TTC549 (cell line): Measurements from ENCODE around the gene RAB33A.

Experiments
- FAIRE-seq: peaks from 2 replicates; lab custom pipeline; 2012; peaks lifted over from hg19 to GRCh38; lab: Jason Lieb, UNC

RAB33A gene

DNA sequence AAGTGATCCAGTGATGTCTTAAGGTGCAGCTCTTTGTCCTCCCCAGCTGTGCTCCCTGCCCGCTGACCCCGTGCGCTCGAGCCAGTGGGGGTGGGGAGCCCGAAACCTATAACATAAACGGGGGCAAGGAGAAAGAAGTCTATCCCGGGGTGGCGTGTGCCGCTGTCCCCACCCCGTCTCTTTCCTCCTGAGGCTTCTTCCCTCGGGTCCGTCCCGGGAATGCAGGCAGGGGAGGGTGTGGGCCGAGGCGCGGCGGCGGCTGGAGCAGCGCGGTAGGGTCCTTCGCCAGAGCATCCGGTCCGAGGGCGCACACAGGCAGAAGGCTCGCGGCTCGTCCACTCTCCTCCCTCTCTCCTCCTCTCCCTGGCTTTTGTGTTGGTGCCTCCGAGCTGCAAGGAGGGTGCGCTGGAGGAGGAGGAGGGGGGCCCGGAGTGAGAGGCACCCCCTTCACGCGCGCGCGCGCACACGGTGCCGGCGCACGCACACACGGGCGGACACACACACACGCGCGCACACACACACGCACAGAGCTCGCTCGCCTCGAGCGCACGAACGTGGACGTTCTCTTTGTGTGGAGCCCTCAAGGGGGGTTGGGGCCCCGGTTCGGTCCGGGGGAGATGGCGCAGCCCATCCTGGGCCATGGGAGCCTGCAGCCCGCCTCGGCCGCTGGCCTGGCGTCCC, at the start of gene RAB33A:
RAB33A (plus strand) TSS at position 517 of the 681 bp plus-strand sequence; CDS start at position 618, 101 bp downstream.
- no peak for FAIRE-seq

DNA sequence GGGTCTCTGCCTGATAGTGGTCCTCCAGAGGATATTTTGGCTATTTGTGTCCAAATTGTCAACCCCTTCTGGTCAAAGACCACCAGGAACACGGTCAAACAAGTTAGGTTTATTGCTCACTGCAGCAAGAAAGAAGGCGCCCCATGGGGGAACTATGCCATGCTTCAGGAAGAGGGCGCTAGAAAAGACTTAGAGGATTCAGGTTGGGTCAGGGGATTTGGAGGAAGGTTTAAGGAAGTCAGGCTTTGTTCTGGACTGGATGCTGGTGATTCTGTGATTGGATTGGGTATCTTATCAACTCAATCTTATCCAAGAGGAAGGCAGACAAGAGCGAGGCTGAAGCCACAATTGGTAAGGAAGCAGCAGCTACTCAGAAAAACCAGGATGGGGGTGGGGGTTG, 47.2 kb upstream of the RAB33A start:
- FAIRE-seq: no peak

DNA sequence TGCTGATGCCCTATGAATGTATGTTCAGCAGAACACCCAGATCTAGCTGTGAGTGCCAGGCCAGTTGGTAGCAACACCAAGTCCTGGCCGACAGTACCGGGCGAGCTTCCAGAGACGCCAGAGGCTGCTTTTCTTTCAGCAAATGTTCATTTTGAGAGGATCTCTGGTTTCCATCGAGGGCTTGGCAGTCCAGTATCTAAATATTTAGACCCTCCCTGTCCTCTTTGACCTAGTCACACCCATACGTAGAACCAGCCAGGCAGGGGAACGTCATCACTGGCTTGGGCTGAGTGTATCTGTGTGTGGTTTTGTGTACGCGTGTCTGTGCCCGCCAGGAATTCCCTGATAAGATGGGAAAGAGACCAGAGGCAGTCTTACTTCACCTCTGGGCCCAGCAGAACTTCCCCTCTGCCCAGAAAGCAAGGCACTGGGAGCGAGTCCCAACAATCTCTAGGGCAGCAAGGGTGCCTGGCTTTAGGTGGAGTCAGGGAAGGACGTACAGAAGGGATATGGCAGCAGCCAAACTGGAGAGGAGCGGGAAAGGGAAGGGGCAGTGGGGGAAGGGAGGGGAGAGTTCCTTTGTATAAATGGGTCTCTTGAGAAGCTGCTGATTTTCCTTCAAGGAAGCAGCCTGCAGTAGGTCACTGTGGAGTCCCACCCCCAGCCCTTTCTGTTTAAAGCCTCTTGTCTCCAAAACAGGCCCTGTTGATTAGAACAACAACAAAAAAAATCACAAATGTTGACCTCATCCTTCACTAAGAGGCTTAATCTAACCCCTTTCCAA, 46.5 kb upstream of the RAB33A start:
- FAIRE-seq: no peak

DNA sequence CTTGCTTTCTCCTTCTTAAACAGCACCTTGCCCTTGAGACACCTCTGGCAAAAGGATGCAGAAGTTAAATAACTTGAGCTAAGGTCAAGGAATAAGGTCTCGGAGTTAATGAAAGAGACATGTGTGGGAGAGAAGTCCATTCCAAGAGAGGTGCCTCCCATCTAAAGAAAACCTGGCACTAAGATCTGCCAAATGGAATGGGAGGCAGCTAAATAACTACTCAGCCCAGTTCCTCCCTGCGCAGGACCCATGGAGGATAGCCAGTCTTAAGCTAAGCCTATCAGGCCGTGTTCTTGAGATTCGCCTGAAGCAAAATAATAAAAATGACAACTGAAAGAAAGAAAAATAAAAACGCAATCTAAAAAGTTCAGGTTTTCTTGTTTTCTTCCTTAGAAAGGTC, 40.8 kb upstream of the RAB33A start:
- FAIRE-seq: no peak

DNA sequence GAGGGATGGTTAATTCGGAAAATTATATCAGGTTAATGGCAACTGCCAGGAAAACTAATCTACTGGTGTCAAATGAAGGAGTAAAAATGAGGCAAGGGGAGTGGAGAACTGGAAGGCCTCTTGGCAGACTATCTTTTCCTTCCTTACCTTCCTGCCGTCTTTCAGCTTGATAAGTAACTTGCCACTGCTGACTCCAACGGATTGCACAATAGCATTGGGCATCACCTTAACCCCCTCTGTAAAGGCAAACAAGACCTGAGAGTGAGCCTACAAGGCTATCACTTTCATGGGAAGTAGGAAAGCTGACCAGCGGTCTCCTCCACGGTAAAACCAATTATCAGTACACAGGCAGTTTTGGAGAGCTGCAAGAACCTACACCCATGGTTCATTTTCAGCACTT, 35.3 kb upstream of the RAB33A start:
- FAIRE-seq: no peak

DNA sequence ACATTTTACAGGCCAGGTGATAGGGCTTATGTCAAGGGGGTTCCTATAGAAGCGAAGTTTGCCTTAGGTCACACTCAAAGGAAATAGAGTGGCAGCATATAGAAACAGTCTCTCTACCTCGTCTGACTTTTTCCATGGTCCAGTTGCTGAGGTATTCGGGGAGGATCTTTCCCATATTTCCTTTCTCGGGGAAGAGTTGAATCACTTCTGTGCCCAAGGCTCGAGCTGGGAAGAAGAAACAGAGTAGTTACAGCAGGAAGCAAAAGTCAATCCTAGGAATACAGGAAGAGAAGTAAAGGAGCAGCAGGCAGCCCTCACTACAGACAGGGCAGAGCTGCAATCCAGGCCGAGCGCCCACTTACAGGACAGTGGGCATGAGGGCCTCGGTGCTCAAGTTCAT, 34.8 kb upstream of the RAB33A start:
- FAIRE-seq: no peak

DNA sequence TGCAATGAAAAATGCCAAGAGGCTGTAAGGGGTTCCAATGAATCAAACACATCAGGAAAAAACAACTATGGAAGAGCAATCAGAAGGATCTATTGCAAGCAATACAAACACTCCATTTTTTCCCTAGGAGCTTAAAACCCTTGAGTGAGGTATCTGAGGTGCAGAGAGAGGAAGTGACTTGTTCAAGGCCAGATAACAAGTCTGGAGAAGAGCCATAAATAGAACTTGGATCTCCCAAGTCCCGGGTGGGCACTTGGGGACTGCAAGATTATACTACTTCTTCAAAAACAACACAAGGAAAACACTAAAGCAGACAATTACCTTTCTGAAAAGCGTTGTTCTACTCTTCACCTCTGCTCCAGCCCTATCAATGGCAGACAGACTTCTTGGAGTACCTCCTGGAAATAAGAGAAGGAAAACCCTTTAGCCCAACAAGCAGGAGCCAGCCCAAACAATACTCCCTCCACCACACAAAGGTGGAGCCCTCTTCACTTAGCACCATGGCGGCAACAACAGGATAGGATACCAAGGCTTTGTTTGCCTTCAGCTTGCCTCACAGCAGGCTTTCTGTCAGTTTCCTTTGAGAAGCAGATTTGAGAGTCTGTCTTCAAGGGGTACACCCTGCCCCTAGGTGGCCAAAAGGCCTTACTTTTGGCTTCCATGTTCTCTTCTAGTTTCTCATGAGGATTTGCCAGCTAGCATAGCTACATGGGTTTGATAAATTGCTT, 32.1 kb upstream of the RAB33A start:
- no peak for FAIRE-seq

DNA sequence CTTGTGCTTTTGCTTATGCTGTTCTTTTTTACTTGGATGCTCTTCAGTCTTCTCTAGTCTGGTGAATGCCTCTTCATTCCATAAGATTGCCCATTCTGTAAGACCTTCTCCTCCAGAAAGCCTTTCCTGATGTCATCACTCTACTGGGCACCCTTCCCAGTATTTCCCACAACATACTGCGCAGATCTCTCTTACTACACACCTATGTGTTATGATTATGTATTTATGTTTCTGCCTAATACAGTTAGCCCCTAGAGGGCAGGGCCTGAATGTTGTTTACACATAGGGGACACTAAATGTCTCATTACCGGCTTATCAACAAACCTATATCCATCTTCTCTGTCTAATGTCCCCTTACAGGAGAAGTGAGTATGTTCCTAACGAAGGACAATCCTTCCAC, 27.3 kb upstream of the RAB33A start:
- no peak for FAIRE-seq

DNA sequence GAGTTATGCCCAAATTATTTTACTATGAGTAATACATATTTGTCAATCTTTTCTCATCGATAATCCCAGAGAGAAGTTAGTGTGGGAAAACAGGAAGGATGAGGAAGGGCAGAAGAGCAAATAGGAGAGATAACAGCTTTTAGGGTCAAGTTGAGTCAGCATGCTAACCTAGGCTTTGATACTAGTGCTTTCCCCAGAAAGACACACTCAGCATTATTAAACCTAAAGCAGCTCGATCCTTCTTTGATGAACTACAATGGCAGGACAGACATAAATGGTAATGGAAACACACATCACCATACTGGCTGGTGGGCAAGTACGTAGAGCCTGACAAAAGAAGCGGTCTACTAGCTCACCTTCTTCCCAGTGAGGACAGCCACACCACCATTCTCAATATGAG, 26.6 kb upstream of the RAB33A start:
- no peak for FAIRE-seq

DNA sequence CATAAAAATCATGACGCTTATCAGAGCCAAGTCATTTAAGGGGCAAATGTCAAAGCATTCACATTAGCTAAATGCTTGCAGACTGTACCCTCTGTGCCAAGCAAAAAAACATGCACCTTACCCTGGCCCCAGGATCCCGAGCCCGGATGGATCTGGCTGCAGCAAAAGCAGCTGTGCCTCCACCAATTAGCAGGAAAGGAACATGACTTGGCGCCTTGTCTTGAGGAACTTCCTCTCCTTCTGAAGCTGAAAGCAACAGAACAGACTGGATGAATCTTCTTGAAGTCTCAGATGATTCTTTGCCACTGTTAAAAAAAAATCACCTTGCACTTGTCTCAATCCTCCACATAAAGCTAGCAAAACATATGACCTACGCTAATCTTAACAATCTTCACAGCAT, 24.1 kb upstream of the RAB33A start:
- no peak for FAIRE-seq

DNA sequence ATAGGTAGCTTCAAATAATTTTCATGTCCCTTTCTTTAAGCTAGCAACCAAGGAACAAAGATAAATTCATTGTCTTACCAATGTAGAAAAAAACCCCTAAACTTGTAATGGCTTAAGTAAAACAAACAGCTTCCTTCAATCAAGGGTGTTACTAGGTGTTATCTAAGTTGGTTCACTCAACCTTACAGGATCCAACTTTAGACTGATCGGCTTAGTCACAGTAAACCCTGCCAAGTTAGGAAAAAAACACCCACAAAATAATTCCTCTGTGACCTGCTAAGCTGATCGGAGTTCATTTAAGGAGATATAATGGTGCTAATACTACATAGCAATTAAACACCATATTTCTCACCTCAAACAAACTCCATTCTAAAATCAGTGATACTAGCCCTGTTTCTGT, 16.2 kb upstream of the RAB33A start:
- no peak for FAIRE-seq

DNA sequence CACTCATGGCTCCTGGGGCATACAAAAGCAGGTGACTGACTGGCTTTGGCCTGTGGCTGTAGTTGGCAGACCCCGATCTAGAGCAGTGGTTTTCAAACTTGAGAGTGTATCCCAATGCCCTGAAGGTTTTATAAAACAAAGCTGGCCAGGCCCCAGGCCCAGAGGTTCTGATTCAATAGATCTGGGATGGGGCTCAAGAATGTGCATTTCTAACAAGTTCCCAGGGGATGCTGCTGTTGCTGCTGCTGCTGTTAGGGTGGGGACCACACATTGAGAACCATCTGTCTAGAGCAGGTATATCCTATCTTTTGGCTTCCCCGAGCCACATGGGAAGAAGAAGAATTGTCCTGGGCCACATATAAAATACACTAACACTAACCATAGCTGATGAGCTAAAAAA, 13.5 kb upstream of the RAB33A start:
- no peak for FAIRE-seq

DNA sequence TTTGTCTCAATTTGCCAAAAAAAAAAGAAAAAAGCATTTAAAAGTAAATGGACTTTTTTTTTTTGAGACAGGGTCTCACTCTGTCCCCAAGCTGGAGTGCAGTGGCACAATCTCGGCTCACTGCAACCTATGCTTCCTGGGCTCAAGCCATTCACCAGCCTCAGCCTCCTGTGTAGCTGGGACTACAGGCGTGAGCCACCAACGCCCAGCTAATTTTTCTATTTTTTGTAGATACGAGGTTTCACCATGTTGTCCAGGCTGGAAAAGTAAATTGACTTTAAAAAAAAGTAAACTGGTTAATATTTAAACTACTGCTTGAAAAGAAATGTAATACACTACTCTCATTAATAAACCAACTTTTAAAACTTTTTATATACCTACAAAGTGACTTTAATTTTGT, 12.0 kb upstream of the RAB33A start:
- no peak for FAIRE-seq

DNA sequence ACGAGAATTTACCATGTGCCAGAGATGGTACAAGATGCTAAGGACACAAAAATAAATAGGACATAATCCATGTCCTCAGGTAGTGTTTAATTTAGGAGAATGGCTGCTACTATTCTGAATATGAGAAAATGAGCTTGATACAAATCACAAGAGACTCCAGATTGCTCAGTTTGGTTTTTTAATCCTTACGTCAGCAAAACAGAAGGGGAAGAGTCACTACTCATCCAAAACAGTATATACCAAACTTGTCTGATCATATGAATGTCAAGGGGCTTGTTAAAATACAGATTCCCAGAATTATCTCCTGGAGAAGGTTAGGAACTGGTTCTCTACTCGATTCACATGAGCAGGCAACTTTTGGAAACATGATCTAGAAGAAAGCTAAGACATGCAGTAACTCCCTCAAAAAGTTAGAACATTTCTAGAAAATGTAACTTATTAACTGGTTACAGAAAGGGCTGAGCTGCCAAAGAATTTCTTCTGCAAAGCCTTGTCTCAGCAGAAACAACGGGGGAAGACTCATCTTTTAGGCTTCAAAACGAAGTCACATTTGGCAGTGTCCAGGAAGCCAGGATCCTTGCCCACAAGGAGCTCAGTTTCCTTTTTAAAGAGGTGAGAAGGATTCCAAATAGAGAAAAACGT, 9.5 kb upstream of the RAB33A start:
- FAIRE-seq: no peak

DNA sequence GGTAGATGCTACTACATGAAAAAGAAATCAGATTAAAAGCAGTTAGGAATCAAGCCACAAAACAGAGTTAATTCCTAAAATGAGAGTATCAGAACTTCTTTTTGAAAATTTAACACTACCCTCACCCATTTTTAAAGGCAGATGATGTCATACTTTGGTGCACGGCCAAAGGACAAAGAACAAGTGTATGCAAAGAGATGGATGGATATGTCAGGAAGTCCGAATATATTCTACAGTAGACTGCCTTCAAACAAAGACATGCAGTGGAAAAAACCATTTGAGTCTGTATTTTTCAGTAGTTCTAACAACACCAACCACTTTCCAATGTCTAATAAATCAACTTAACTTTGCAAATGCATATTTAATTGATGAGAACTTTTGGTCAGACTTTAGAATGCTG, 8.4 kb upstream of the RAB33A start:
- FAIRE-seq: no peak

DNA sequence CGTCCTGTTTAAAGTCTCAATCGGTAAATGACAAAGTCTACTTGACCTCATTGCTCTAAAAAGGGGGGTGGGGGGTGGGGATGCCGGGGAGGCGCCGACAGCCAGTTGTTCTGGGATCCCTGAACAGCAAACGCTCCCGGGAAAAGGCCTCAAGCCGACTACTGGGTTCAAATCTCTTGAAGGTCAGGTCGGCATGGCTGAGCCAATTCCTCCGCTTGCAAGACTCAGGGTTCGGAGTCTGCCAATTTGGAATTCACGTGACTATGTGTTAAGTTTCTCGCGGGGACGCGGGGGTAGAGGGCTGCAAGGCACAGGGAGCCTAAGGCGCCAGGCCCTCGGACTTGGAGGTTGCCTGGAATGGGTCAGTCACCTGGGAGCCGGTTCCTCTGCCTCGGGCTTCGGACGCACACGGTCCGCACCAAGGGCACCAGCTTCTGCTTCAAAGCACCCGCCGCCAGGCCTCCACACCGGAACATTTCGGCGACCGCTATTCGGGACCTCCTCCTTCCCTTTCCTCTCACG, 6.5 kb upstream of the RAB33A start:
- FAIRE-seq: no peak

DNA sequence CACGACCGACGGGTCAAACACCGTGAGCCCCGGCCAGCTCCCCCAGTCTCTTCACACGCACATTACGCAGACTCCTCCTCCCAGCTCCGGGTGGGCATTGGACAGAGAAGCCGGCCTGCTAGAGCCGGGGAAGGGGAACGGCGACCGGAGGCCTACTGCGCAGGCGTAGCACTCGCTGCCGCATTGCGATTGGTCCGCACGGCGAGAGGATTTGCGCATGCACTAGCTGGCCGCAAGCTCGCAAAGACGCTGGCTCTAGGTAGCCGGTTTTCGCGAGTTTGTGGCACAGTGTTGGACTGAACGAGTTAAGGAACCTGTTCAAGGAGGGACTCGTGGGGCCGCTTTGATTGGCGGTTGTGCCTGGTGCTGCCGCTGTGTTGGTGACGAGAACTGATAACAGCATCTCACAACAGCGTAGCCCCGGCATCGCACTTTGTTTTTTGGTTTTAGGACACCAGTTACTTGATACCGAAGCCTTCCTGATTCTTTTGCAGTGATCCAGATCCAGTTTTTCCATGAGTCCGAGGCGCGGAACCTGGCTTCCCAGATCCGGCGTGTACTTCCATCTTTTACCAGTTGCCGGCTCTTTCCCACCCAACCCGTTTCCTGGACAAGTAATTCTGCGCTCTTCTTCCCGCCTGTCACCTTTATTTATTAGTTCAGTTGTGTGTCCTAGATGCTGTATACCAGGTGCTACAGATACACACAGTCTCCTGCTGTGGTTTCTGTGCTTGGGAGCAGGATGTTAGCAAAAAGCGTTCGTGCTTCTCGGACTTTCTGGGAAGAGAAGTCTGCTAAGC, 5.9 kb upstream of the RAB33A start, which contains the start of gene AIFM1:
AIFM1 (minus strand) TSS at position 139 of the 800 bp plus-strand sequence. CDS start 185 bp downstream, outside the sequence.
- peak; percentile 23 for FAIRE-seq

DNA sequence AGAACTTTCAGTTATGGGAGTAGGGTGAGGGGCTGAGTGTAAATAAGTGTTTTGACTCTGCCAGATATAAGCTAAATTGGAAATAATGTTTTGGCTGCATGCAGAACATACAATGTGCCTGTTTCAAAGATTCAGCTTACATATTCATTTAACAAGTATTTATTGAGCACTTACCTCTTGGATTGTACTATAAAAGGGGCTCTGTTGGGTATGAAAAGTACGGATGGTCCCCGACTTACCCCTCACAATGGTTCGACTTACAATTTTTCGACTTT, 5.3 kb upstream of the RAB33A start:
- FAIRE-seq: no peak

DNA sequence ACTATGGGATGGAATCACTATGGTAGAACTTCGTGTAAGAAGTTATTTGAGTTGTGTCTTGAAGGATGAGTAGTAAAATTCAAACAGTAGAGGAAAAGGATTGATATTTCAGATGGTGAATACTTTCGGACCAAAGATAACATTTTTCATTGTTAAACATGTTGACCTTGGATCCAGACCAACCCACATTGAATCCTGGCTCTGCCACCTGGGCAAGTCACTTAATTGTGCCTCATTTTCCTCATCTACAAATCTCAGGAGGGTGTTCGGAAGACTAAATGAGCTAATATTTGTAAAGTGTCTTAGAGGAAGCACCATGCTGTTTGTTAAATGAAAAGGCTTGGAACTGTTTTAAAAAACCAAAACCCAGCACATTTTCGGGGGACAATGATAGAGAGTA, 4.7 kb upstream of the RAB33A start:
- no peak for FAIRE-seq

DNA sequence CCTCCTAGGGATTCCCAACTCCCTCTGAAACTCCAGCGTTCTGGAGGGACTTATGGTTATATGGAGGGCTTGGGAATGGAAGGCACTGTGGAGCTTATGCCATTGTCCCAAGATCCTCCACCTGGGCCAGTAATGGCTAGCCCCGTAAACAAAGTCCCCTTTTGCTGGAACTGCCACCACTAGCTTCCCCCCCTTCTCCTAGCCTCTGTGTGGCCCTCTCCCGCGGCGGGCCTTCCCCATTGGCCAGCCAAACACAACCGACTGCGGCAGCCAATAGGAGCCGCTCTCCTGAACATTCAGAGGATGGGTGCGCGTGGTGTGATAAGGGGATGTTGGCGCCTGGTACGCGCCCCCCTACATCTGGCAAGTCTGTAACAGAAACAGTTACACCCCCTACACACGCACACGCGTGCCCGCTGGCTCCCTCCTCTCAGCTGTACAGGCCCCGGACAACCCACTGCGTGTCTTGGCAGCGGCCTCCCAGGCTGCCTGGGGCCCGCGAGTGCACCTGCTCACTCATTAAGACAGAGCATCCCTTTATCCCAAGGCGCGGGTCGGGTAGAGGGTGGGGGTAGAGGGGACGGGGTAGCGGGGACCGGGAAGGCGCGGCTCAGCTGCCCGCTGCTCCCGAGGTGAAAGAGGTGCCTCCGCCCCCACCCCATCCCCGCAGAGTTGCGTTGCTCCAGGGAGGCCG, 863 bp upstream of the RAB33A start:
- FAIRE-seq: no peak

DNA sequence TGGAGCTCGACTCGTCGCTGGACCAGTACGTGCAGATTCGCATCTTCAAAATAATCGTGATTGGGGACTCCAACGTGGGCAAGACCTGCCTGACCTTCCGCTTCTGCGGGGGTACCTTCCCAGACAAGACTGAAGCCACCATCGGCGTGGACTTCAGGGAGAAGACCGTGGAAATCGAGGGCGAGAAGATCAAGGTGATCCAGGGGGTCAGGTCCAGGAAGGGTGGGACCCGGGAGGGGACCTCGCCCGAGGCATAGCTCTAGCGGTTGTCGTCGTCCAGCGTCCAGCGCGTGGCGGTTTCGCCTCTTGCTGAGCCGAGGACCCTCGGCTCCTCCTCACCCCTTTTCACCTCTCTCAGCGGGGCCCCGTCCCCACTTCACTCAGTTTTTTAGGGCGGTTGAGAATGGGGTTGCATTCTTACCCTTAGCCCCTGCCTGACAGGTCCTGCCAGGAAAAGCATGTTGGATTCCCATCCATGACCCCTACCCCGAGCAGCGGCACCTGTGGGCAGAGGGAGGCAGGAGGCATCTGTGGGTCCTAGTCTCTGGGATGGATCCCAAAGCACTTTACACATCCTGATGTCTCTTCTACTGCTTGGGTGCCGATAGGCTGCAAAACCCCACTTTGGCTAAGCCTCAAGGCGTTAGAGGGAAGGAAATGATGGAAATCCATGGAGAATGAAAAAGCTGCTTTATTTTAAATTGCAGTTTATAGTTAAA, 524 bp downstream of the RAB33A start:
- no peak for FAIRE-seq
